ENCODE measurements around the gene TAS2R39.

DNA sequence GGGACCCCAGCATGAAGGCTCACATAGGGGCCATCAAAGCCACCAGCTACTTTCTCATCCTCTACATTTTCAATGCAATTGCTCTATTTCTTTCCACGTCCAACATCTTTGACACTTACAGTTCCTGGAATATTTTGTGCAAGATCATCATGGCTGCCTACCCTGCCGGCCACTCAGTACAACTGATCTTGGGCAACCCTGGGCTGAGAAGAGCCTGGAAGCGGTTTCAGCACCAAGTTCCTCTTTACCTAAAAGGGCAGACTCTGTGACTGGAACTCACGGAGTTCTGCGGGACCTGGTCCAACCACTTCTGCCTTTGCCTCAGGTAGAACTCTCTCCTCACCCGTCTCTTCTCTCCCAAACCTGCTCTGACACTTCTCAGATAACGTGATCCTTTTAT is 39.6 kb downstream of the TAS2R39 start:
- TF ChIP-seq, protein P1, sequence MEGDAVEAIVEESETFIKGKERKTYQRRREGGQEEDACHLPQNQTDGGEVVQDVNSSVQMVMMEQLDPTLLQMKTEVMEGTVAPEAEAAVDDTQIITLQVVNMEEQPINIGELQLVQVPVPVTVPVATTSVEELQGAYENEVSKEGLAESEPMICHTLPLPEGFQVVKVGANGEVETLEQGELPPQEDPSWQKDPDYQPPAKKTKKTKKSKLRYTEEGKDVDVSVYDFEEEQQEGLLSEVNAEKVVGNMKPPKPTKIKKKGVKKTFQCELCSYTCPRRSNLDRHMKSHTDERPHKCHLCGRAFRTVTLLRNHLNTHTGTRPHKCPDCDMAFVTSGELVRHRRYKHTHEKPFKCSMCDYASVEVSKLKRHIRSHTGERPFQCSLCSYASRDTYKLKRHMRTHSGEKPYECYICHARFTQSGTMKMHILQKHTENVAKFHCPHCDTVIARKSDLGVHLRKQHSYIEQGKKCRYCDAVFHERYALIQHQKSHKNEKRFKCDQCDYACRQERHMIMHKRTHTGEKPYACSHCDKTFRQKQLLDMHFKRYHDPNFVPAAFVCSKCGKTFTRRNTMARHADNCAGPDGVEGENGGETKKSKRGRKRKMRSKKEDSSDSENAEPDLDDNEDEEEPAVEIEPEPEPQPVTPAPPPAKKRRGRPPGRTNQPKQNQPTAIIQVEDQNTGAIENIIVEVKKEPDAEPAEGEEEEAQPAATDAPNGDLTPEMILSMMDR (IDR thresholded peaks at IDR 0.05; ENCODE audit: low read depth, low read length, poor library complexity, severe bottlenecking) = no peak
- no peak for TF ChIP-seq EZH2phosphoT487 (IDR thresholded peaks at IDR 0.05; ENCODE audit: borderline replicate concordance, low read length)
